SK-N-SH (cell line): ENCODE measurements around the gene DCP2. TPM values are rescaled to one million over a fixed set of nuclear protein-coding genes. Genes with fewer than 3 reads are reported as not detected.

Experiments used
- CTCF ChIA-PET: fragments of 300-600, 350-600 bp; formaldehyde crosslinking; extraction: SDS; loops from one replicate; lab custom pipeline; 2021; lab: Yijun Ruan, JAX
- POLR2A ChIA-PET: fragments of 350-600 bp; sonication (Branson Sonifier 250); formaldehyde crosslinking; extraction: SDS; loops from one replicate; lab custom pipeline; 2020; ENCODE audit warnings: antibody characterized with exemption, inconsistent platforms; lab: Yijun Ruan, JAX
- DNase-seq: peaks from one replicate; pipeline ENCODE4 v3.0.0; 2012
- H2AFZ ChIP-seq: fragments of 200-600 bp; sonication (generic); 2 replicates; pipeline ENCODE4 v1.8.1; 2016; ENCODE audit warnings: antibody characterized with exemption, mild to moderate bottlenecking, low read depth
- H3F3A ChIP-seq: fragments of 200-600 bp; sonication (generic); replicated peaks from 2 replicates; pipeline ENCODE3; 2016; ENCODE audit warnings: antibody characterized with exemption, mild to moderate bottlenecking; ENCODE audit not compliant: insufficient read depth
- H3K27ac ChIP-seq, 2 experiments: fragments of 200-500 bp in 1 of 2; fragments of 200-600 bp in 1 of 2; sonication (Bioruptor generic) in 1 of 2; sonication (generic), shearing (Covaris generic) in 1 of 2; 2 replicates each; pipeline versions ENCODE4 v1.5.1 to v1.6.1; 2014 to 2016; ENCODE audit warnings: low read depth in 2 of 2, inconsistent platforms in 1 of 2, low read length in 1 of 2, mild to moderate bottlenecking in 1 of 2, mixed read lengths in 1 of 2
- H3K27me3 ChIP-seq: fragments of 200-600 bp; sonication (generic), shearing (Covaris generic); 2 replicates; pipeline ENCODE4 v1.6.1; 2016; ENCODE audit warnings: mixed run types; ENCODE audit not compliant: insufficient read depth
- H3K36me3 ChIP-seq, 2 experiments: fragments of 200-500 bp in 1 of 2; fragments of 200-600 bp in 1 of 2; sonication (Bioruptor generic) in 1 of 2; sonication (generic) in 1 of 2; replicated peaks in 1 of 2; 2 replicates each; pipeline versions ENCODE3 to v1.5.1; 2014 to 2016; ENCODE audit warnings: low read length in 1 of 2, mild to moderate bottlenecking in 1 of 2; ENCODE audit not compliant: insufficient read depth in 2 of 2, control insufficient read depth in 1 of 2
- H3K4me1 ChIP-seq, 2 experiments: fragments of 200-500 bp in 1 of 2; fragments of 200-600 bp in 1 of 2; sonication (Bioruptor generic) in 1 of 2; sonication (generic), shearing (Covaris generic) in 1 of 2; 2 replicates each; pipeline versions ENCODE4 v1.5.1 to v1.6.1; 2014 to 2016; ENCODE audit warnings: low read depth in 1 of 2, low read length in 1 of 2, mixed run types in 1 of 2; ENCODE audit not compliant: insufficient read depth in 2 of 2, control insufficient read depth in 1 of 2
- H3K4me2 ChIP-seq: fragments of 200-600 bp; sonication (generic), shearing (Covaris generic); 2 replicates; pipeline ENCODE4 v1.6.1; 2017; ENCODE audit warnings: mixed run types
- H3K4me3 ChIP-seq, 2 experiments: fragments of 200-500 bp in 1 of 2; fragments of 200-600 bp in 1 of 2; sonication (Bioruptor generic) in 1 of 2; sonication (generic), shearing (Covaris generic) in 1 of 2; 2 replicates each; pipeline versions ENCODE4 v1.5.1 to v1.8.1; 2014 to 2016; ENCODE audit warnings: low read depth in 2 of 2, inconsistent platforms in 1 of 2, low read length in 1 of 2, mild to moderate bottlenecking in 1 of 2, mixed read lengths in 1 of 2, moderate library complexity in 1 of 2
- H3K79me2 ChIP-seq: fragments of 200-600 bp; sonication (generic); 2 replicates; pipeline ENCODE4 v1.8.1; 2017; ENCODE audit warnings: mild to moderate bottlenecking; ENCODE audit not compliant: insufficient read depth
- H3K9ac ChIP-seq: fragments of 200-600 bp; sonication (generic); 2 replicates; pipeline ENCODE4 v1.6.1; 2017; ENCODE audit warnings: mixed run types
- H3K9me2 ChIP-seq: fragments of 200-600 bp; sonication (generic); 2 replicates; pipeline ENCODE4 v1.6.1; 2017; ENCODE audit warnings: mixed run types
- H3K9me3 ChIP-seq: fragments of 200-600 bp; sonication (generic); 2 replicates; pipeline ENCODE4 v1.6.1; 2017; ENCODE audit warnings: mixed run types, mild to moderate bottlenecking, moderate library complexity
- H4K20me1 ChIP-seq: fragments of 200-600 bp; sonication (generic); 2 replicates; pipeline ENCODE4 v1.6.1; 2017; ENCODE audit warnings: mild to moderate bottlenecking, mixed run types; ENCODE audit not compliant: insufficient read depth
- CHD2 ChIP-seq: fragments of 150-350 bp; IDR thresholded peaks from 2 replicates; pipeline ENCODE4 v1.6.1; 2018; ENCODE audit warnings: low read length; ENCODE audit not compliant: partially characterized antibody
- CTCF ChIP-seq: fragments of 200-600 bp; sonication (generic); IDR thresholded peaks from 2 replicates; pipeline ENCODE4 v1.6.1; 2017; ENCODE audit warnings: antibody characterized with exemption, mild to moderate bottlenecking, moderate library complexity
- EZH2phosphoT487 ChIP-seq: fragments of 200-600 bp; sonication (generic); IDR thresholded peaks from 2 replicates; pipeline ENCODE4 v1.6.1; 2017; ENCODE audit warnings: low read depth, mixed run types, mild to moderate bottlenecking, antibody characterized with exemption, moderate library complexity, borderline replicate concordance
- FOXJ3 ChIP-seq: sonication (generic); formaldehyde crosslinking; IDR thresholded peaks from 2 replicates; pipeline ENCODE4 v1.5.1; 2020; ENCODE audit warnings: mild to moderate bottlenecking, missing genetic modification reagents
- GABPA ChIP-seq: IDR thresholded peaks from 2 replicates; pipeline ENCODE4 v1.4.0; 2012; ENCODE audit warnings: low read depth, mild to moderate bottlenecking
- IRF3 ChIP-seq: fragments of 150-350 bp; IDR thresholded peaks from 2 replicates; pipeline ENCODE4 v1.6.1; 2016; ENCODE audit warnings: mild to moderate bottlenecking, low read depth, low read length
- JUND ChIP-seq: IDR thresholded peaks from 2 replicates; pipeline ENCODE4 v1.4.0; 2012
- MEF2A ChIP-seq: IDR thresholded peaks from 2 replicates; pipeline ENCODE4 v1.4.0; 2012; ENCODE audit warnings: low read depth, borderline replicate concordance
- MXI1 ChIP-seq: IDR thresholded peaks from 2 replicates; pipeline ENCODE4 v1.6.1; 2012; ENCODE audit warnings: mild to moderate bottlenecking, low read depth, low read length, improper control_type of control experiment
- NRF1 ChIP-seq: IDR thresholded peaks from 2 replicates; pipeline ENCODE4 v1.6.1; 2012; ENCODE audit warnings: low read depth, mild to moderate bottlenecking, low read length
- REST ChIP-seq: IDR thresholded peaks from 2 replicates; pipeline ENCODE4 v1.6.1; 2012; ENCODE audit warnings: mild to moderate bottlenecking, low read depth, low read length, moderate library complexity
- RFX5 ChIP-seq: IDR thresholded peaks from 2 replicates; pipeline ENCODE4 v1.6.1; 2012; ENCODE audit warnings: mild to moderate bottlenecking, improper control_type of control experiment, low read length
- RXRA ChIP-seq: IDR thresholded peaks from 2 replicates; pipeline ENCODE4 v1.4.0; 2012; ENCODE audit warnings: low read depth, mild to moderate bottlenecking, borderline replicate concordance
- USF2 ChIP-seq: fragments of 150-350 bp; IDR thresholded peaks from 2 replicates; pipeline ENCODE4 v1.6.1; 2017; ENCODE audit warnings: antibody characterized with exemption, low read length, low read depth, borderline replicate concordance
- YY1 ChIP-seq: IDR thresholded peaks from 2 replicates; pipeline ENCODE4 v1.4.0; 2012; ENCODE audit warnings: low read depth, mild to moderate bottlenecking
- WGBS: methylation state at CpG from one replicate; pipeline ENCODE4 v1.1.6; 2017; ENCODE audit warnings: low lambda C conversion rate; 5-methylcytosine and 5-hydroxymethylcytosine counted together
- polyA plus RNA-seq, 3 experiments: library from polyadenylated mRNA; depleted of rRNA; stranded (reverse); fragments of >200 nt; gene quantifications; 2 replicates each; pipeline ENCODE4 v1.2.3, GENCODE V29; 2012

Gene DCP2
- polyA plus RNA-seq, 1 of the 3 experiments (the other 2 are of a cell fraction), result 6.0 TPM

- CTCF ChIA-PET, result interaction anchor here (3.7 to 5.1 kb wide), 2 partner anchors 12 to 514 kb away, joined by 46 to 77 read pairs; partner anchors contain the start of gene YTHDC2
- peaks cover 68% of the 10 kb centered on the region for H3K79me2 ChIP-seq
- peaks cover 22% of the 10 kb centered on the region for H3F3A ChIP-seq
- H3K9me2 ChIP-seq, result no peaks in the 10 kb centered on the region
- no peak overlapping the region for H2AFZ ChIP-seq
- H3K9me3 ChIP-seq, result no peaks in the 10 kb centered on the region
- POLR2A ChIA-PET, result no interaction called here
- H3K4me1 ChIP-seq, result peaks cover 0 to 9% of the 10 kb centered on the region in 2 experiments; a peak in 1 of 4 replicates
- no peak overlapping the region for H3K27ac ChIP-seq
- DNase-seq, result no peak
- no peak overlapping the region for H3K4me3 ChIP-seq
- WGBS, result 97% methylated on average over 4 of the region's 4 CpGs
- peaks cover 21% of the 10 kb centered on the region for H4K20me1 ChIP-seq
- H3K36me3 ChIP-seq, result peaks cover 41 to 70% of the 10 kb centered on the region in 2 experiments
- H3K9ac ChIP-seq, result no peak overlapping the region
- H3K27me3 ChIP-seq, result no peaks in the 10 kb centered on the region
- no peak for TF ChIP-seq GABPA
- TF ChIP-seq RXRA, result no peak
- no peak for TF ChIP-seq MEF2A
- no peak for TF ChIP-seq EZH2phosphoT487
- no peak for TF ChIP-seq REST
- no peak for TF ChIP-seq NRF1
- TF ChIP-seq IRF3, result no peak
- no peak for TF ChIP-seq MXI1
- TF ChIP-seq JUND, result no peak
- TF ChIP-seq CHD2, result no peak
- no peak for TF ChIP-seq YY1
- TF ChIP-seq FOXJ3 (CRISPR knock-in tag), result no peak
- no peak for TF ChIP-seq RFX5
- no peak for TF ChIP-seq USF2
- no peak for TF ChIP-seq CTCF
- TF ChIP-seq, all 33 proteins: peak for 0
- no peak overlapping the region for H3K4me2 ChIP-seq
These were observed 21.7 kb downstream of the DCP2 start for GRCh38 chr5:112998296-112998695.
